Endothelial cell of umbilical vein (primary cell): ENCODE results near the gene PLA2G4E.

Experiments
- CTCF ChIP-seq, 2 donors: IDR thresholded peaks; 1 replicate in 1 of 2; 2 replicates in 1 of 2; pipeline ENCODE4 v1.5.1; 2011; ENCODE audit warnings: low read length in 2 of 2, mild to moderate bottlenecking in 2 of 2, moderate library complexity in 2 of 2, control low read depth in 1 of 2, inconsistent platforms in 1 of 2, low read depth in 1 of 2; ENCODE audit not compliant: insufficient read depth in 1 of 2; ENCODE audit errors: extremely low read depth in 1 of 2
- EZH2 ChIP-seq: IDR thresholded peaks from 2 replicates; pipeline ENCODE4 v1.6.1; 2012; ENCODE audit warnings: borderline replicate concordance, low read depth, mild to moderate bottlenecking, moderate library complexity, low read length, inconsistent platforms; ENCODE audit not compliant: severe bottlenecking
- FOS ChIP-seq: IDR thresholded peaks from 2 replicates; pipeline ENCODE4 v1.6.1; 2011; ENCODE audit warnings: mild to moderate bottlenecking, low read length, moderate library complexity, borderline replicate concordance; ENCODE audit not compliant: insufficient read depth
- GATA2 ChIP-seq: IDR thresholded peaks from 2 replicates; pipeline ENCODE4 v1.7.0; 2011; ENCODE audit warnings: low read depth, mild to moderate bottlenecking, moderate library complexity, mixed read lengths, low read length; ENCODE audit not compliant: insufficient read length, insufficient read depth
- JUN ChIP-seq: IDR thresholded peaks from 2 replicates; pipeline ENCODE4 v1.6.1; 2011; ENCODE audit warnings: borderline replicate concordance, low read depth; ENCODE audit not compliant: insufficient read length, insufficient read depth
- MAX ChIP-seq: IDR thresholded peaks from 2 replicates; pipeline ENCODE4 v1.6.1; 2011; ENCODE audit not compliant: insufficient read depth, insufficient read length
- MYC ChIP-seq: IDR thresholded peaks from one replicate; pipeline ENCODE4 v1.6.1; 2011; ENCODE audit warnings: mild to moderate bottlenecking, low read depth, low read length
- POLR2A ChIP-seq: IDR thresholded peaks from 2 replicates; pipeline ENCODE4 v1.6.1; 2012; ENCODE audit warnings: low read depth, mild to moderate bottlenecking, control low read depth, low read length
- POLR2AphosphoS5 ChIP-seq: IDR thresholded peaks from 2 replicates; pipeline ENCODE4 v1.6.1; 2012; ENCODE audit warnings: low read depth, mild to moderate bottlenecking, control low read depth, low read length, moderate library complexity; ENCODE audit not compliant: insufficient read depth

GRCh38 chr15:41975669-41976068, 45.2 kb downstream of the PLA2G4E start:
- TF ChIP-seq POLR2AphosphoS5 = no peak
- TF ChIP-seq POLR2A = no peak
- TF ChIP-seq CTCF (IDR thresholded peaks at IDR 0.05; ENCODE audit: extremely low read depth in 1 of 2, insufficient read depth in 1 of 2, low read depth in 1 of 2, low read length in 2 of 2) = no peak
- TF ChIP-seq EZH2 = no peak
- TF ChIP-seq FOS = no peak
- no peak for TF ChIP-seq MAX
- no peak for TF ChIP-seq MYC
- TF ChIP-seq GATA2 = no peak
- TF ChIP-seq JUN = no peak
